BJ (cell line): ENCODE results near the gene HIVEP2. TPM values are rescaled to one million over a fixed set of nuclear protein-coding genes. Genes with fewer than 3 reads are reported as not detected.

Experiments
- CTCF ChIA-PET: fragments of 350-600 bp; formaldehyde crosslinking; extraction: SDS; loops from one replicate; lab custom pipeline; 2021; ENCODE audit warnings: antibody characterized with exemption, inconsistent platforms; lab: Yijun Ruan, JAX
- POLR2A ChIA-PET: fragments of 300-600 bp; sonication (Branson Sonifier 250); formaldehyde crosslinking; extraction: SDS; loops from one replicate; lab custom pipeline; 2021; ENCODE audit warnings: antibody characterized with exemption; lab: Charles Lee
- DNase-seq: peaks from one replicate; pipeline ENCODE4 v3.0.0-alpha.2; 2011; ENCODE audit warnings: low read depth
- H3K27me3 ChIP-seq: 2 replicates; pipeline ENCODE4 v1.6.0; 2011; ENCODE audit warnings: low read length; ENCODE audit not compliant: control insufficient read depth, insufficient read depth
- H3K36me3 ChIP-seq: 2 replicates; pipeline ENCODE4 v1.5.1; 2011; ENCODE audit warnings: low read length; ENCODE audit not compliant: control insufficient read depth, insufficient read depth
- H3K4me3 ChIP-seq: 2 replicates; pipeline ENCODE4 v1.5.1; 2011; ENCODE audit warnings: low read depth, mild to moderate bottlenecking, control low read depth, low read length
- polyA plus RNA-seq: library from polyadenylated mRNA; depleted of rRNA; stranded (reverse); fragments of >200 nt; gene quantifications from 2 replicates; pipeline ENCODE4 v1.2.3, GENCODE V29; 2011
- TF ChIP-seq, protein P1 (sequence below): IDR thresholded peaks from 2 replicates; pipeline ENCODE4 v1.5.1; 2011; ENCODE audit warnings: low read depth, mild to moderate bottlenecking, control low read depth, inconsistent platforms, low read length, moderate library complexity; ENCODE audit not compliant: insufficient read depth

Gene HIVEP2
- polyA plus RNA-seq, 1 experiment, result 3.7 TPM

DNA sequence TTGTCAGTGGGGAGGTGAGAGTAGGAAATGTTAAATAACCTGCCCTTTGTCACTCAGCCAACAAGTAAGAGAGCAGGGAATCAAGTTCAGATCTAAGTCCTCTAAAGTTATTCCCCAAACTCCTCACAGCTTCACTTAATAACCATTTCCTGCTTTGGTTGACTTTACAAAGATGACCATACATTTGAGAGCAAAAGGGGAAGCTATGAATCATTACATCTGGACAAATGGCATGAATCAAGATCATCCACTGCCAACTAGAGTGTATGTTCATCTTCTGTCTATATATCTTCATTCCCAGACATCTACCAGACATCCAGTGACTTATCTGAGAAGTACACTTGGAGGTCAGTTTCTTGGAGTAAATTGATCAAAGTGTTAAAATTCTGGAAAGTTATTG, 15.1 kb upstream of the HIVEP2 start:
- ChIA-PET POLR2A (no interaction called here), CTCF (interaction anchor here (1.4 kb wide), 1 partner anchor 75 kb away, joined by 3 read pairs; no protein-coding TSS in a partner anchor)
- no peak for DNase-seq
- no peaks in the 10 kb centered on the region for H3K27me3 ChIP-seq
- TF ChIP-seq, protein P1, sequence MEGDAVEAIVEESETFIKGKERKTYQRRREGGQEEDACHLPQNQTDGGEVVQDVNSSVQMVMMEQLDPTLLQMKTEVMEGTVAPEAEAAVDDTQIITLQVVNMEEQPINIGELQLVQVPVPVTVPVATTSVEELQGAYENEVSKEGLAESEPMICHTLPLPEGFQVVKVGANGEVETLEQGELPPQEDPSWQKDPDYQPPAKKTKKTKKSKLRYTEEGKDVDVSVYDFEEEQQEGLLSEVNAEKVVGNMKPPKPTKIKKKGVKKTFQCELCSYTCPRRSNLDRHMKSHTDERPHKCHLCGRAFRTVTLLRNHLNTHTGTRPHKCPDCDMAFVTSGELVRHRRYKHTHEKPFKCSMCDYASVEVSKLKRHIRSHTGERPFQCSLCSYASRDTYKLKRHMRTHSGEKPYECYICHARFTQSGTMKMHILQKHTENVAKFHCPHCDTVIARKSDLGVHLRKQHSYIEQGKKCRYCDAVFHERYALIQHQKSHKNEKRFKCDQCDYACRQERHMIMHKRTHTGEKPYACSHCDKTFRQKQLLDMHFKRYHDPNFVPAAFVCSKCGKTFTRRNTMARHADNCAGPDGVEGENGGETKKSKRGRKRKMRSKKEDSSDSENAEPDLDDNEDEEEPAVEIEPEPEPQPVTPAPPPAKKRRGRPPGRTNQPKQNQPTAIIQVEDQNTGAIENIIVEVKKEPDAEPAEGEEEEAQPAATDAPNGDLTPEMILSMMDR, result no peak
- no peaks in the 10 kb centered on the region for H3K36me3 ChIP-seq
- H3K4me3 ChIP-seq, result no peak overlapping the region

DNA sequence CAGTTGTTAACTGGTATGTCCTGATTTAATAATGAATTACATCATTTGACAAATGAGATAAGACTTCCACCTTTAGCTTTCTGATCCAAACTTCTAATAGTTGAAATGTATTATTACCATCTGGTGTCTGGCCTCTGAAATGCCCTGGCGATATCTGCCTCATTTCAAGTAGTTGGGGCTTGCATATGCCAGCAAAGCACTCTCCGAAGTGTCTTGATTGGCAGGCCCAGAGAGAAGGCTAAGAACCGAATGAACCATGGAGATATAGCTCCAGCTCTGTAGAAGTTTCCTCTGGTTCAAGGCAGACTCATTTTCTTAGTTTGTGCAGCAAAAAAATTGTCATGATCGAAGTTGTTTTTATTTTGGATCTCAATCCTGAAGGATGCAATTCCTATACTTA, 13.4 kb upstream of the HIVEP2 start:
- no peak for DNase-seq
- CTCF ChIA-PET, result no interaction called here
- no peaks in the 10 kb centered on the region for H3K36me3 ChIP-seq
- POLR2A ChIA-PET, result no interaction called here
- no peaks in the 10 kb centered on the region for H3K27me3 ChIP-seq
- no peak overlapping the region for H3K4me3 ChIP-seq
- TF ChIP-seq, protein P1, result no peak

DNA sequence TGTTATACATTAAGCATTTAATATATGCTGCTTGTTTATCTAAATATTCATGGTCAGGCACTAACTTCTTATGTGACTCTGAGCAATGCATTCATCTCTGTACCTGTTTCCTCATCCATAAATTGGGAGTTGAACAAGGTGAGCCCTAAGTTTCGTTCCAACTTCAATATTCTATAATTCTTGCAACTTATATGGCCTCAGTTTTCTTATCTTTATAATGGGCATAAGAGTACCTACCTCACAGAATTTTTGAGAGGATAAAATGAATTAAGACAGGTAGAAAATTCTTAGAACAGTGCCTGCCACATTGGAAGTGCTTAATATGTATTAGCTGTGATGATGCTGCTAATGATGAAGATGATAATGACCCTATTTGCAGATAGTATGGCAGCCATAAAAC, 11.8 kb upstream of the HIVEP2 start:
- ChIA-PET POLR2A (no interaction called here), CTCF (no interaction called here)
- TF ChIP-seq, protein P1, result no peak
- Histone ChIP-seq H3K27me3 (no peaks in the 10 kb centered on the region), H3K4me3 (no peak overlapping the region), H3K36me3 (no peaks in the 10 kb centered on the region)
- no peak for DNase-seq

DNA sequence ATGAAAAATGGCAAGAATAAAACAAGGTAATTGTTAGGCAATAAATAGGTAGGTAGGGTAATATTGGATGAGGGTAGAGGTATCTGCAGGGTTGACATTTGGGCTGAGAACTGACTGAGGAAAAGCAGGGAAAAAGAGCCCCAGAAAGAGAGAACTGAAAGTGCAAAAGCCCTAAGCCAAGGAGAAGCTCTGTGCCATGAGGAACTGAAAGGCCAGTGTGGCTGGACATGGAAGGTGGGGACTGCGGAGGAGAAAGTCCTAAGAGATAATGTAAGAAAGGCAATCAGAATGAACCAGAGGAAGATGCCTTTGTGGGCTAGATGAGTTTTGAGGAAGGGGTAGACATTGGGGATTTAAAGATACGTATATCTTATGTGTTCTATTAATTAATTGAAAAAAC, 9.9 kb upstream of the HIVEP2 start:
- POLR2A ChIA-PET, result interaction anchor here (0.5 kb wide), 1 partner anchor 583 kb away, joined by 3 read pairs; no protein-coding TSS in a partner anchor
- no peaks in the 10 kb centered on the region for H3K27me3 ChIP-seq
- CTCF ChIA-PET, result no interaction called here
- TF ChIP-seq, protein P1, result no peak
- no peak overlapping the region for H3K4me3 ChIP-seq
- H3K36me3 ChIP-seq, result no peaks in the 10 kb centered on the region
- no peak for DNase-seq

DNA sequence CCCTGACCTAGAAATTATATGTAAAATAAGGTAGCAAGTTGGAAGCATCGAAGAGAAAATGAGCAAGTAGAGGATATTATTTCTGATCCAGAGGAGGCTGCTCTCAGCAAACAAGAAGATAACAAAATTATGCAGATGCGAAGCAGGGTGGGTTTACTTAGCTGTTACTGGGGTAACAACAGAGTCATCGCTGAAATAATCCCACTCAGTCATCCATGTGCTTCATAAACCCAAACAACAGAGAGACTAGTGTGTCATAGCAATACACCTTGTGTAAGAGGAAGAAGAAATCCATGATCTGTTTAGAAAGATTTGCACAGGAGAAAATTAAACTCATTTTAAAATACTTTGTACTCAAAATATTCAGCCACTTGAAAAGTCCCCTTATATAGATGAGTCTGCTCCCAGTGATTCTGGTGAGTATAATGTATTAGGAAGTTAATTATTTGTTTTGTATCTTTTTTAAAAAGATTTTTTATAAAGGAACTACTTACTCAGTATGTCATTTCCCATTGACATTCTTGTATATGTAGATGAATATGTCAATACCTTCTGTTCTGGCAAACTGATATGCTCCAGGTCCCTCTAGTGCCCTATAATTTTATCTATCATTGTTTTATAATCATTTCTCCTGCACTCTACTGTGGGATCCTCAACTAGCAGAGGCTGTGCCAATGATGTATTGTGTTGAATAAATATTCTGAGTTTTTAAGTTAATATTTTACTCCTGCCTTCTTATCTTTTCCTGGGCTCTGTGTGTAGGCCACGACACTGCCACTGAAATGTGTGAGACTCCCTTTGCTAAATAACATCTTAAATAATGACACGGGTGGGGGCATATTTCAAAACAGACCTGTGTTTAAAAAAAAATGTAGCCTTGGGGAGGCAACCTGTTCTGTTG, 8.6 kb upstream of the HIVEP2 start:
- H3K36me3 ChIP-seq, result no peaks in the 10 kb centered on the region
- POLR2A ChIA-PET, result no interaction called here
- no peaks in the 10 kb centered on the region for H3K27me3 ChIP-seq
- CTCF ChIA-PET, result no interaction called here
- no peak for DNase-seq
- no peak overlapping the region for H3K4me3 ChIP-seq
- TF ChIP-seq, protein P1, result no peak
